ENCODE results near the gene CDON. TPM values are rescaled to one million over a fixed set of nuclear protein-coding genes. Genes with fewer than 3 reads are reported as not detected.

CDON gene
- total and polyA plus RNA-seq, 8 donors = 8.6 to 16.3 (median 11.4) TPM

DNA sequence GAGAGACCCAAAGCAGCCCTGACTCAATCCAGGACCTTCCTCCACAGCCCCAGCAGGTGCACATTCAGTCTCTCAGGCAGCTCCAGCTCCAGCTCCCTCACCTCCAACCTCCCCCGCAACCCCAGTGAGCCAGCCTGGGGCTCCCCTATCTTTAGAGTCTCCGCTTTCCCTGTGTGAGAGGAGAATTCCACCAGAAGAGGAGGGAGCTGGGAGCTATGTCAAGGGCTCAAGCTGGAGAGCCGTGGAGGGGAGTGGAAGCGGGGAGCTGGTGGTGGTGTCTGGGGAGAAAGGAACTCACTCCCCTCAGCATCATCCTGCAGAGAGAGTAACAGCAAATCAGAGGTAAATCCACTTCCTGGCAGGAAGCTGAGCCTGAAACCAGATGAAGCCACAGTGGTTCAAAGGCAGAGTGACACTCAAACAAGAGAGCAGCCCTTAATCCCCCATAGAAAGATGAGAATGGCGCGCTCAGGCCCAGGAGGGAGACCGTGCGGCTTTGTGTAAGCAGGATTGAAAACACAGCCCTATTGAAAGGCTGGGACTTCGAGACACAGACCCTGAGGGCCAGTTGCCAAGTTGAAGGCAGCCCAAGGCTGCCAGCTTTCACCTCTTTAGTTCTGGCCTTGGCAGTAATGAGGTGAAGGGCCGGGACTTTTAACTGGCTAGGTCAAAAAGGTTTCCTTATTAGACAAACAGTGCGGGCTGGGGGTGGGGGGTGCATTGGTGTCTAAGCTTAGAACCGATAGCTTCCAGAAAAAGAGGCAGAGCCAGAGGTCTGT, 21.4 kb upstream of the CDON start:
- Histone ChIP-seq H3K27ac (no peak overlapping the region), H3K36me3 (no peaks in the 10 kb centered on the region), H3K4me1 (no peaks in the 10 kb centered on the region), H3K9me3 (no peaks in the 10 kb centered on the region), H3K4me3 (no peak overlapping the region), H3K27me3 (no peaks in the 10 kb centered on the region)
- DNase-seq (no peak), ATAC-seq (peak; percentile 13)
- intact Hi-C loops (cut with DNase I) = no loop called here
- TF ChIP-seq, protein P1, sequence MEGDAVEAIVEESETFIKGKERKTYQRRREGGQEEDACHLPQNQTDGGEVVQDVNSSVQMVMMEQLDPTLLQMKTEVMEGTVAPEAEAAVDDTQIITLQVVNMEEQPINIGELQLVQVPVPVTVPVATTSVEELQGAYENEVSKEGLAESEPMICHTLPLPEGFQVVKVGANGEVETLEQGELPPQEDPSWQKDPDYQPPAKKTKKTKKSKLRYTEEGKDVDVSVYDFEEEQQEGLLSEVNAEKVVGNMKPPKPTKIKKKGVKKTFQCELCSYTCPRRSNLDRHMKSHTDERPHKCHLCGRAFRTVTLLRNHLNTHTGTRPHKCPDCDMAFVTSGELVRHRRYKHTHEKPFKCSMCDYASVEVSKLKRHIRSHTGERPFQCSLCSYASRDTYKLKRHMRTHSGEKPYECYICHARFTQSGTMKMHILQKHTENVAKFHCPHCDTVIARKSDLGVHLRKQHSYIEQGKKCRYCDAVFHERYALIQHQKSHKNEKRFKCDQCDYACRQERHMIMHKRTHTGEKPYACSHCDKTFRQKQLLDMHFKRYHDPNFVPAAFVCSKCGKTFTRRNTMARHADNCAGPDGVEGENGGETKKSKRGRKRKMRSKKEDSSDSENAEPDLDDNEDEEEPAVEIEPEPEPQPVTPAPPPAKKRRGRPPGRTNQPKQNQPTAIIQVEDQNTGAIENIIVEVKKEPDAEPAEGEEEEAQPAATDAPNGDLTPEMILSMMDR (IDR thresholded peaks at IDR 0.05) = no peak

DNA sequence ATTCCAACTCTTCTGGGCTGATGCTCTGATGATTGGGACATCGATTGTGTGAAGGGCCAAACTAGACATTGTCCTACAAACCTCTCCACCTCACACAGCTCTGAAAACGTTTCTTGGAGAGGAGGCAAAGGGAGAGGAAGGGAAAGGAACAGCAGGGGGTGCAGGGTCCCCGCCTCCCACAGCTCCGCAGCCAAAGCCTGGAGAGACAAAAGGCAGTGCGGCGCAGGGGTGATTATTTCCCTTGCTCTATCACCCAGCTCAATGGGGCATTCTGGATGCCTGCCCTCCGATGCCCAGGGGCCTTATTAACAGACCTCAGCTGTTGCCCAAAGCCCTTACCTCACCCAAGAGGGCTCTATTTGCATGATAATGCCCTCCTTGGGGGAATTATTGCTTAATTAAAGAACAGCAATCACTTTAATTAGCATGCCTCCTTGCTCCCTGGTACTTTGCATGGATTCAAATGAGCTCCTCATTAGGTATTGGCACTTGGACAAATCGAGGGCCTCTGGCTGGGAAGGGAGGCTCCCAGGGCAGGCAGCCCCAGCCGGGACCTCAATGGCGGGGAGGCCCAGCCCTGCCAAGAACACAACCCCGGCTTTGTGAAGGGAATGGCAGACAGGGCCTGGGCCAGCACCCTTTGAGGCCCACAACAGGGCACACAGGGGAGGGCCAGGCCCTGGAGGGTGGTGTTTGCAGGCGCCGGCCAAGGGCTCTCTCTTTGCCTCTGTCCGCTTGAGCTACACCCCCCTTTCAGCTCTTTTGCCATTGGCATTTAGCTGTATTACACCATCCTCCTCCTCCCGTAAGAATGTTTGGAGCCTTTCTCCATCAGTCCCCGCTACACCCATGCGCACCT, 19.8 kb upstream of the CDON start:
- intact Hi-C loops (cut with DNase I) = no loop called here
- no peak overlapping the region for H3K4me3 ChIP-seq
- ATAC-seq = no peak
- DNase-seq = no peak
- no peaks in the 10 kb centered on the region for H3K9me3 ChIP-seq
- no peaks in the 10 kb centered on the region for H3K36me3 ChIP-seq
- H3K27me3 ChIP-seq = no peaks in the 10 kb centered on the region
- H3K27ac ChIP-seq = no peak overlapping the region
- TF ChIP-seq, protein P1 (IDR thresholded peaks at IDR 0.05) = no peak
- H3K4me1 ChIP-seq = no peaks in the 10 kb centered on the region

DNA sequence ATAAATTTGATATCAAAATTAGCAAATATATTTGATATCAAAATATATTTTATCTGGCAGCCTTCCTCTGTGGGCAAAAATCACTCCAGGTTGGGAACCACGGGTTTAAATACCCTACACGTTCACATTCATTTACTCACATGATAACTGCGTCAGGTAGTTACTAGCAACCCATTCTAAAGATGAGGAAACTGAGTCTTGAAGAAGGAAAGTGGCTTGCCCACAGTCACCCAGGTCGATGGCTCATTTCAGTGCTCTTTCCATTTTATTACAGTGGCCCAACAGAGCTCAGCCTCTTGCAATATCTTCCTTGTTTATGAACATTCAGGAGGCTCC, 19.2 kb upstream of the CDON start:
- intact Hi-C loops (cut with DNase I) = no loop called here
- H3K4me3 ChIP-seq = no peak overlapping the region
- no peaks in the 10 kb centered on the region for H3K36me3 ChIP-seq
- no peaks in the 10 kb centered on the region for H3K9me3 ChIP-seq
- ATAC-seq (no peak), DNase-seq (no peak)
- no peaks in the 10 kb centered on the region for H3K4me1 ChIP-seq
- TF ChIP-seq, protein P1 (IDR thresholded peaks at IDR 0.05) = no peak
- no peaks in the 10 kb centered on the region for H3K27me3 ChIP-seq
- H3K27ac ChIP-seq = no peak overlapping the region

DNA sequence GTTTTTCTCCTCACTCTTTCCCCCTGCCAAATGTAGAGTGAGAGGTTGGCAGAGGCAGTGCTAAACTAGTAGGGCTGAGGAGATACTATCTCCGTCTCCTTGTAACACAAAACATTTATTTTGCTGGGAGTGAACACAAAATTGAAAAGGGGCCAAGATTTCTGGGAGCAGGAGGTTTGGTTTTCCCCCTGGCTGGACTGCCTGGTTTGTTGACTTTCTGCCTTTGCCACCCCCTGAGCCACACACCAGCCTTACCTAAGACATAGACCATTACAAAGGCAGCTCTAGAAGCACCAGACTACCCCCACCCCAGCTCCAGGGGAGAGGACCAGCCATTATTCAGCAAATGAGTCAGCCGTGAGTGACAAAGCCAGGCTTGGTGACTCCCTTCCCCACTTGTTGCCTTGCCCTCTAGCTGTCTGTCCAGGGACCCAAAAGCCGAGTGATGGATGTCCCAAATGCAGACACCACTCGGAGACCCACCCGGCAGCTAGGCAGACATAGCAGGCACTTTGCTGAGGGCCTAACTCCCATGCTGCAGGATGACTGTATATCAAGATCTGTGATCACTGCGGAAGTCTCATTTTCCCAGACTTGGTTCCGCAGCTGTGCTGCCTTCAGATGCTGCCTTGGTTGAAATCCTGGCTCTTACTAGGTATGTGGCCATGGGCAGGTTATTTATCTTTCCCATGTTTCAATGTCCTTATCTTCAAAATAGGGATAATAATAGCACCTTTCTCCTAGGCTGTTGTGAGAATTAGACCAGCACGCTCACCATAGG, 17.7 kb upstream of the CDON start:
- TF ChIP-seq, protein P1 (IDR thresholded peaks at IDR 0.05) = no peak

More for the DNA sequence above, 17.7 kb upstream of the CDON start:
- DNase-seq (no peak), ATAC-seq (peak; percentile 14)
- H3K27ac ChIP-seq = no peak overlapping the region
- no peaks in the 10 kb centered on the region for H3K4me1 ChIP-seq
- intact Hi-C loops (cut with DNase I) = no loop called here
- H3K9me3 ChIP-seq = no peaks in the 10 kb centered on the region
- no peak overlapping the region for H3K4me3 ChIP-seq
- H3K36me3 ChIP-seq = no peaks in the 10 kb centered on the region
- H3K27me3 ChIP-seq = no peaks in the 10 kb centered on the region

Data from left lung (tissue), 10 donors.